ENCODE data around the gene SCARB1. TPM values are rescaled to one million over a fixed set of nuclear protein-coding genes. Genes with fewer than 3 reads are reported as not detected.
A peak's percentile ranks its signal among the peaks of the same experiment; 100 is the strongest.
"Not testable (repeated sequence)": the region's sequence is repeated elsewhere in the genome, so short reads cannot be mapped to it uniquely, and the experiment has no call there.

Gene SCARB1
- total and polyA plus RNA-seq, 7 experiments from 2014 or later = 2.2 to 7.1 (median 4.0) TPM

- H3K4me3 Mint-ChIP-seq; H3K27ac Mint-ChIP-seq; POLR2A ChIA-PET; H3K9me3 Mint-ChIP-seq; H3K36me3 Mint-ChIP-seq; H3K27ac ChIP-seq (ENCODE audit: low read depth, low read length); H3K4me1 ChIP-seq (ENCODE audit: control insufficient read depth in 2 of 2, insufficient read depth in 2 of 2, low read length in 2 of 2); CTCF ChIA-PET; H3K4me3 ChIP-seq (ENCODE audit: low read length); ATAC-seq; H3K27me3 ChIP-seq (ENCODE audit: control insufficient read depth in 2 of 2, insufficient read depth in 2 of 2, low read length in 2 of 2); H3K9me3 ChIP-seq (ENCODE audit: control insufficient read depth in 2 of 3, low read length in 3 of 3); DNase-seq; H3K27me3 Mint-ChIP-seq; intact Hi-C loops (cut with micrococcal nuclease); H3K36me3 ChIP-seq (ENCODE audit: control insufficient read depth in 2 of 3, insufficient read depth in 3 of 3, low read length in 3 of 3): not testable (repeated sequence)
- H3K4me1 Mint-ChIP-seq = peaks cover 0 to 18% (median 5%) of the 10 kb centered on the region in 7 donors
Measured at GRCh38 chr12:124887766-124888165, 24.1 kb upstream of the SCARB1 start.

GRCh38 chr12:124884587-124885438, 21.1 kb upstream of the SCARB1 start:
- Mint-ChIP-seq H3K27ac (peak overlapping the region in 2 of 9 donors; percentile 33 to 65), H3K4me1 (peaks cover 0 to 32% (median 19%) of the 10 kb centered on the region in 7 donors), H3K27me3 (no peaks in the 10 kb centered on the region), H3K4me3 (peak overlapping the region in 3 of 10 donors; percentile 5 to 33 (median 29)), H3K36me3 (peaks cover 0 to 1% (median 0%) of the 10 kb centered on the region in 5 donors), H3K9me3 (no peaks in the 10 kb centered on the region)
- ATAC-seq (peak; percentile 38), DNase-seq (no peak)
- H3K27ac ChIP-seq (ENCODE audit: low read depth, low read length) = no peak overlapping the region
- ChIA-PET CTCF (no interaction called here), POLR2A (no interaction called here)
- no peaks in the 10 kb centered on the region for H3K9me3 ChIP-seq (ENCODE audit: control insufficient read depth in 2 of 3, low read length in 3 of 3)
- intact Hi-C loops (cut with micrococcal nuclease) = no loop called here
- no peaks in the 10 kb centered on the region for H3K36me3 ChIP-seq (ENCODE audit: control insufficient read depth in 2 of 3, insufficient read depth in 3 of 3, low read length in 3 of 3)
- H3K27me3 ChIP-seq (ENCODE audit: control insufficient read depth in 2 of 2, insufficient read depth in 2 of 2, low read length in 2 of 2) = no peaks in the 10 kb centered on the region
- no peaks in the 10 kb centered on the region for H3K4me1 ChIP-seq (ENCODE audit: control insufficient read depth in 2 of 2, insufficient read depth in 2 of 2, low read length in 2 of 2)
- H3K4me3 ChIP-seq (ENCODE audit: low read length) = no peak overlapping the region

- POLR2A ChIA-PET = no interaction called here
- CTCF ChIA-PET = interaction anchor here (0.6 to 1.1 kb wide), 2 partner anchors 17 to 56 kb away, joined by 3 read pairs; no protein-coding TSS in a partner anchor
- H3K36me3 Mint-ChIP-seq = peaks cover 0 to 1% (median 0%) of the 10 kb centered on the region in 5 donors
- intact Hi-C loops (cut with micrococcal nuclease) = no loop called here
- Histone ChIP-seq H3K27ac (ENCODE audit: low read depth, low read length) (no peak overlapping the region), H3K4me3 (ENCODE audit: low read length) (no peak overlapping the region), H3K4me1 (ENCODE audit: control insufficient read depth in 2 of 2, insufficient read depth in 2 of 2, low read length in 2 of 2) (no peaks in the 10 kb centered on the region), H3K27me3 (ENCODE audit: control insufficient read depth in 2 of 2, insufficient read depth in 2 of 2, low read length in 2 of 2) (no peaks in the 10 kb centered on the region), H3K36me3 (ENCODE audit: control insufficient read depth in 2 of 3, insufficient read depth in 3 of 3, low read length in 3 of 3) (no peaks in the 10 kb centered on the region), H3K9me3 (ENCODE audit: control insufficient read depth in 2 of 3, low read length in 3 of 3) (no peaks in the 10 kb centered on the region)
- ATAC-seq = no peak
- no peaks in the 10 kb centered on the region for H3K9me3 Mint-ChIP-seq
- H3K4me3 Mint-ChIP-seq = no peak overlapping the region
- no peaks in the 10 kb centered on the region for H3K27me3 Mint-ChIP-seq
- H3K27ac Mint-ChIP-seq = peak overlapping the region in 2 of 9 donors; percentile 53 to 67
- no peak for DNase-seq
- H3K4me1 Mint-ChIP-seq = peaks cover 0 to 32% (median 19%) of the 10 kb centered on the region in 7 donors
Measured at GRCh38 chr12:124883263-124884130, 19.8 kb upstream of the SCARB1 start.

- POLR2A ChIA-PET = no interaction called here
- H3K4me1 ChIP-seq (ENCODE audit: control insufficient read depth in 2 of 2, insufficient read depth in 2 of 2, low read length in 2 of 2) = no peaks in the 10 kb centered on the region
- intact Hi-C loops (cut with micrococcal nuclease) = no loop called here
- Mint-ChIP-seq H3K36me3 (peaks cover 0 to 1% (median 0%) of the 10 kb centered on the region in 5 donors), H3K4me3 (peak overlapping the region in 8 of 10 donors; percentile 22 to 55 (median 32)), H3K9me3 (no peaks in the 10 kb centered on the region), H3K4me1 (peaks cover 0 to 32% (median 19%) of the 10 kb centered on the region in 7 donors), H3K27ac (peak overlapping the region in 2 of 9 donors; percentile 1 to 28), H3K27me3 (no peaks in the 10 kb centered on the region)
- ATAC-seq (no peak), DNase-seq (no peak)
- no peak overlapping the region for H3K27ac ChIP-seq (ENCODE audit: low read depth, low read length)
- H3K27me3 ChIP-seq (ENCODE audit: control insufficient read depth in 2 of 2, insufficient read depth in 2 of 2, low read length in 2 of 2) = no peaks in the 10 kb centered on the region
- H3K4me3 ChIP-seq (ENCODE audit: low read length) = no peak overlapping the region
- no peaks in the 10 kb centered on the region for H3K36me3 ChIP-seq (ENCODE audit: control insufficient read depth in 2 of 3, insufficient read depth in 3 of 3, low read length in 3 of 3)
- H3K9me3 ChIP-seq (ENCODE audit: control insufficient read depth in 2 of 3, low read length in 3 of 3) = no peaks in the 10 kb centered on the region
- CTCF ChIA-PET = no interaction called here
Measured at GRCh38 chr12:124881123-124881522, 17.5 kb upstream of the SCARB1 start.

GRCh38 chr12:124880335-124880734, 16.7 kb upstream of the SCARB1 start:
- ATAC-seq; H3K27ac ChIP-seq (ENCODE audit: low read depth, low read length); H3K9me3 ChIP-seq (ENCODE audit: control insufficient read depth in 2 of 3, low read length in 3 of 3); H3K27me3 ChIP-seq (ENCODE audit: control insufficient read depth in 2 of 2, insufficient read depth in 2 of 2, low read length in 2 of 2); H3K36me3 ChIP-seq (ENCODE audit: control insufficient read depth in 2 of 3, insufficient read depth in 3 of 3, low read length in 3 of 3); H3K4me3 Mint-ChIP-seq; intact Hi-C loops (cut with micrococcal nuclease); H3K4me3 ChIP-seq (ENCODE audit: low read length); H3K27ac Mint-ChIP-seq; H3K27me3 Mint-ChIP-seq; H3K9me3 Mint-ChIP-seq; H3K4me1 ChIP-seq (ENCODE audit: control insufficient read depth in 2 of 2, insufficient read depth in 2 of 2, low read length in 2 of 2); DNase-seq; H3K36me3 Mint-ChIP-seq: not testable (repeated sequence)
- POLR2A ChIA-PET = interaction anchor here (0.9 kb wide), 1 partner anchor 33 kb away, joined by 3 read pairs; no protein-coding TSS in a partner anchor
- CTCF ChIA-PET = interaction anchor here (0.7 kb wide), 1 partner anchor 26 kb away, joined by 4 read pairs; no protein-coding TSS in a partner anchor
- peaks cover 0 to 32% (median 19%) of the 10 kb centered on the region in 7 donors for H3K4me1 Mint-ChIP-seq

- H3K36me3 ChIP-seq (ENCODE audit: control insufficient read depth in 2 of 3, insufficient read depth in 3 of 3, low read length in 3 of 3) = no peaks in the 10 kb centered on the region
- DNase-seq = no peak
- no peaks in the 10 kb centered on the region for H3K4me1 ChIP-seq (ENCODE audit: control insufficient read depth in 2 of 2, insufficient read depth in 2 of 2, low read length in 2 of 2)
- H3K27ac Mint-ChIP-seq = peak overlapping the region in 1 of 9 donors; percentile 11
- H3K4me3 Mint-ChIP-seq = peak overlapping the region in 1 of 10 donors; percentile 16
- H3K4me3 ChIP-seq (ENCODE audit: low read length) = no peak overlapping the region
- no peak for ATAC-seq
- H3K27ac ChIP-seq (ENCODE audit: low read depth, low read length) = no peak overlapping the region
- H3K4me1 Mint-ChIP-seq = peaks cover 0 to 26% (median 17%) of the 10 kb centered on the region in 7 donors
- intact Hi-C loops (cut with micrococcal nuclease) = no loop called here
- ChIA-PET POLR2A (no interaction called here), CTCF (no interaction called here)
- H3K36me3 Mint-ChIP-seq = peaks cover 0 to 1% (median 0%) of the 10 kb centered on the region in 5 donors
- H3K9me3 ChIP-seq (ENCODE audit: control insufficient read depth in 2 of 3, low read length in 3 of 3) = no peaks in the 10 kb centered on the region
- H3K27me3 Mint-ChIP-seq = peaks cover 0 to 7% (median 0%) of the 10 kb centered on the region in 5 donors
- no peaks in the 10 kb centered on the region for H3K9me3 Mint-ChIP-seq
- no peaks in the 10 kb centered on the region for H3K27me3 ChIP-seq (ENCODE audit: control insufficient read depth in 2 of 2, insufficient read depth in 2 of 2, low read length in 2 of 2)
Measured at GRCh38 chr12:124878795-124879516, 15.3 kb upstream of the SCARB1 start.
